ENCODE measurements around the gene OCIAD2.

The OCIAD2 gene

GRCh38 chr4:48945981-48946380 lies 39.4 kb upstream of the OCIAD2 start:
- Mint-ChIP-seq H3K27ac (no peak overlapping the region), H3K27me3 (ENCODE audit: low read depth) (peaks cover 6% of the 10 kb centered on the region), H3K36me3 (ENCODE audit: low read depth) (no peaks in the 10 kb centered on the region), H3K9me3 (peaks cover 3% of the 10 kb centered on the region), H3K4me3 (no peak overlapping the region), H3K4me1 (no peaks in the 10 kb centered on the region)
- no peak for TF ChIP-seq CTCF (IDR thresholded peaks at IDR 0.05; ENCODE audit: unreplicated experiment in 3 of 3)

GRCh38 chr4:48944756-48945241 lies 38.2 kb upstream of the OCIAD2 start:
- no peaks in the 10 kb centered on the region for H3K4me1 Mint-ChIP-seq
- H3K36me3 Mint-ChIP-seq (ENCODE audit: low read depth) = no peaks in the 10 kb centered on the region
- peaks cover 6% of the 10 kb centered on the region for H3K27me3 Mint-ChIP-seq (ENCODE audit: low read depth)
- H3K9me3 Mint-ChIP-seq = no peaks in the 10 kb centered on the region
- TF ChIP-seq CTCF (IDR thresholded peaks at IDR 0.05; ENCODE audit: unreplicated experiment in 3 of 3) = no peak
- H3K4me3 Mint-ChIP-seq = no peak overlapping the region
- no peak overlapping the region for H3K27ac Mint-ChIP-seq

GRCh38 chr4:48944252-48944651 lies 37.7 kb upstream of the OCIAD2 start:
- Mint-ChIP-seq H3K27me3 (ENCODE audit: low read depth) (peaks cover 6% of the 10 kb centered on the region), H3K4me1 (no peaks in the 10 kb centered on the region), H3K27ac (no peak overlapping the region), H3K4me3 (no peak overlapping the region), H3K36me3 (ENCODE audit: low read depth) (no peaks in the 10 kb centered on the region), H3K9me3 (no peaks in the 10 kb centered on the region)
- no peak for TF ChIP-seq CTCF (IDR thresholded peaks at IDR 0.05; ENCODE audit: unreplicated experiment in 3 of 3)

GRCh38 chr4:48943387-48943786 lies 36.8 kb upstream of the OCIAD2 start:
- peak in 2 of 3 experiments; percentile 31 to 33 for TF ChIP-seq CTCF (IDR thresholded peaks at IDR 0.05; ENCODE audit: unreplicated experiment in 3 of 3)
- H3K9me3 Mint-ChIP-seq = no peaks in the 10 kb centered on the region
- H3K27ac Mint-ChIP-seq = no peak overlapping the region
- no peak overlapping the region for H3K4me3 Mint-ChIP-seq
- no peaks in the 10 kb centered on the region for H3K36me3 Mint-ChIP-seq (ENCODE audit: low read depth)
- peaks cover 6% of the 10 kb centered on the region for H3K27me3 Mint-ChIP-seq (ENCODE audit: low read depth)
- no peaks in the 10 kb centered on the region for H3K4me1 Mint-ChIP-seq

- Mint-ChIP-seq H3K9me3 (no peaks in the 10 kb centered on the region), H3K4me1 (no peaks in the 10 kb centered on the region), H3K4me3 (no peak overlapping the region), H3K36me3 (ENCODE audit: low read depth) (no peaks in the 10 kb centered on the region), H3K27me3 (ENCODE audit: low read depth) (peaks cover 9% of the 10 kb centered on the region), H3K27ac (no peak overlapping the region)
- no peak for TF ChIP-seq CTCF (IDR thresholded peaks at IDR 0.05; ENCODE audit: unreplicated experiment in 3 of 3)
These were observed 33.2 kb upstream of the OCIAD2 start for GRCh38 chr4:48939785-48940184.

GRCh38 chr4:48938831-48939230 lies 32.3 kb upstream of the OCIAD2 start:
- Mint-ChIP-seq H3K27ac (no peak overlapping the region), H3K27me3 (ENCODE audit: low read depth) (peaks cover 9% of the 10 kb centered on the region), H3K4me1 (no peaks in the 10 kb centered on the region), H3K9me3 (no peaks in the 10 kb centered on the region), H3K4me3 (no peak overlapping the region), H3K36me3 (ENCODE audit: low read depth) (no peaks in the 10 kb centered on the region)
- TF ChIP-seq CTCF (IDR thresholded peaks at IDR 0.05; ENCODE audit: unreplicated experiment in 3 of 3) = no peak
